HepG2 (cell line): ENCODE measurements around the gene ACADVL. TPM values are rescaled to one million over a fixed set of nuclear protein-coding genes. Genes with fewer than 3 reads are reported as not detected.

ENCODE experiments used
- AFF4 ChIP-seq: sonication (generic); formaldehyde crosslinking; IDR thresholded peaks from 2 replicates; pipeline ENCODE4 v1.4.0; 2020; ENCODE audit warnings: missing genetic modification reagents
- BRCA1 ChIP-seq: sonication (generic); formaldehyde crosslinking; IDR thresholded peaks from 2 replicates; pipeline ENCODE4 v1.4.0; 2020; ENCODE audit warnings: missing genetic modification reagents
- DNMT3B ChIP-seq: conservative IDR thresholded peaks from 2 replicates; pipeline ENCODE4 v1.6.1; 2016; ENCODE audit warnings: missing biosample characterization, control low read depth
- DRAP1 ChIP-seq: IDR thresholded peaks from 2 replicates; pipeline ENCODE4 v1.6.1; 2016; ENCODE audit warnings: missing genetic modification reagents, missing compliant biosample characterization
- EEA1 ChIP-seq: sonication (generic); formaldehyde crosslinking; IDR thresholded peaks from 2 replicates; pipeline ENCODE4 v1.5.1; 2020; ENCODE audit warnings: mild to moderate bottlenecking, missing genetic modification reagents, borderline replicate concordance
- ELF1 ChIP-seq: sonication (generic); formaldehyde crosslinking; IDR thresholded peaks from 2 replicates; pipeline ENCODE4 v1.4.0; 2020; ENCODE audit warnings: missing genetic modification reagents
- GLI4 ChIP-seq: sonication (generic); formaldehyde crosslinking; IDR thresholded peaks from 2 replicates; pipeline ENCODE4 v1.5.1; 2020; ENCODE audit warnings: missing genetic modification reagents, mild to moderate bottlenecking, moderate library complexity, borderline replicate concordance
- HOXA7 ChIP-seq: sonication (generic); formaldehyde crosslinking; IDR thresholded peaks from 2 replicates; pipeline ENCODE4 v1.8.1; 2022; ENCODE audit warnings: mild to moderate bottlenecking, missing genetic modification reagents, moderate library complexity
- JDP2 ChIP-seq: sonication (generic); formaldehyde crosslinking; IDR thresholded peaks from 2 replicates; pipeline ENCODE4 v1.8.1; 2022; ENCODE audit warnings: missing genetic modification reagents, borderline replicate concordance
- KAT2B ChIP-seq: fragments of 150-350 bp; IDR thresholded peaks from 2 replicates; pipeline ENCODE4 v1.6.1; 2014; ENCODE audit warnings: low read depth, low read length, borderline replicate concordance
- MNT ChIP-seq: fragments of 450-650 bp; IDR thresholded peaks from 2 replicates; pipeline ENCODE4 v1.6.1; 2016
- MXD3 ChIP-seq: IDR thresholded peaks from 2 replicates; pipeline ENCODE4 v1.6.1; 2016; ENCODE audit warnings: mild to moderate bottlenecking, missing biosample characterization, missing genetic modification reagents
- MZF1 ChIP-seq: sonication (generic); formaldehyde crosslinking; IDR thresholded peaks from 2 replicates; pipeline ENCODE4 v1.8.1; 2023; ENCODE audit warnings: mild to moderate bottlenecking, missing genetic modification reagents, borderline replicate concordance
- NAIF1 ChIP-seq: sonication (generic); formaldehyde crosslinking; IDR thresholded peaks from 2 replicates; pipeline ENCODE4 v1.5.0; 2020; ENCODE audit warnings: mild to moderate bottlenecking, missing genetic modification reagents, borderline replicate concordance
- NONO ChIP-seq, 2 experiments: fragments of 450-650 bp in 1 of 2; sonication (generic) in 1 of 2; formaldehyde crosslinking in 1 of 2; IDR thresholded peaks in 1 of 2; conservative IDR thresholded peaks in 1 of 2; 2 replicates each; pipeline versions ENCODE4 v1.6.1 to v1.8.0; 2017 to 2022; ENCODE audit warnings: mild to moderate bottlenecking in 1 of 2, missing genetic modification reagents in 1 of 2, moderate library complexity in 1 of 2
- PRMT3 ChIP-seq: sonication (generic); formaldehyde crosslinking; IDR thresholded peaks from 2 replicates; pipeline ENCODE4 v1.8.1; 2022; ENCODE audit warnings: low read depth, mild to moderate bottlenecking, moderate library complexity, missing genetic modification reagents, borderline replicate concordance
- SYNCRIP ChIP-seq: fragments of 200-400 bp; formaldehyde crosslinking; IDR thresholded peaks from 2 replicates; pipeline ENCODE4 v1.6.1; 2018; ENCODE audit warnings: mild to moderate bottlenecking, low read depth, low read length; ENCODE audit not compliant: insufficient read depth
- TGIF2 ChIP-seq: IDR thresholded peaks from 2 replicates; pipeline ENCODE4 v1.6.1; 2016; ENCODE audit warnings: control low read depth, missing compliant biosample characterization
- ZNF143 ChIP-seq: sonication (generic); formaldehyde crosslinking; IDR thresholded peaks from 2 replicates; pipeline ENCODE4 v1.4.0; 2020; ENCODE audit warnings: missing genetic modification reagents
- ZNF275 ChIP-seq: sonication (generic); formaldehyde crosslinking; IDR thresholded peaks from 2 replicates; pipeline ENCODE4 v1.8.0; 2022; ENCODE audit warnings: missing genetic modification reagents, mild to moderate bottlenecking, inconsistent platforms, borderline replicate concordance
- ZNF720 ChIP-seq: sonication (generic); formaldehyde crosslinking; IDR thresholded peaks from 2 replicates; pipeline ENCODE4 v1.4.0; 2020; ENCODE audit warnings: missing genetic modification reagents
- polyA plus RNA-seq, 8 experiments: library from polyadenylated mRNA; depleted of rRNA in 3 of 8; stranded (reverse) in 7 of 8; unstranded in 1 of 8; fragments of >200 nt; fragmentation: Illumina TruSeq in 4 of 8; extraction: Trizol in 4 of 8; gene quantifications; 2 replicates each; pipeline versions ENCODE4 v1.2.1 to v1.2.3, GENCODE V29; 2011 to 2016; ENCODE audit warnings: low read depth in 4 of 8, missing spikeins in 1 of 8, mixed read lengths in 1 of 8; ENCODE audit not compliant: insufficient read depth in 1 of 8
- total RNA-seq, 5 experiments: library from RNA; depleted of rRNA; stranded (reverse); fragments of >200 nt; fragmentation: Illumina TruSeq; extraction: Trizol; gene quantifications; 2 replicates each; pipeline ENCODE4 v1.2.3, GENCODE V29; 2016; ENCODE audit warnings: low read depth in 1 of 5

Gene ACADVL
- total and polyA plus RNA-seq, 2 of the 13 experiments (the other 11 are each of a cell fraction or from before 2014, with no cell fraction given): 219 to 412 TPM

DNA sequence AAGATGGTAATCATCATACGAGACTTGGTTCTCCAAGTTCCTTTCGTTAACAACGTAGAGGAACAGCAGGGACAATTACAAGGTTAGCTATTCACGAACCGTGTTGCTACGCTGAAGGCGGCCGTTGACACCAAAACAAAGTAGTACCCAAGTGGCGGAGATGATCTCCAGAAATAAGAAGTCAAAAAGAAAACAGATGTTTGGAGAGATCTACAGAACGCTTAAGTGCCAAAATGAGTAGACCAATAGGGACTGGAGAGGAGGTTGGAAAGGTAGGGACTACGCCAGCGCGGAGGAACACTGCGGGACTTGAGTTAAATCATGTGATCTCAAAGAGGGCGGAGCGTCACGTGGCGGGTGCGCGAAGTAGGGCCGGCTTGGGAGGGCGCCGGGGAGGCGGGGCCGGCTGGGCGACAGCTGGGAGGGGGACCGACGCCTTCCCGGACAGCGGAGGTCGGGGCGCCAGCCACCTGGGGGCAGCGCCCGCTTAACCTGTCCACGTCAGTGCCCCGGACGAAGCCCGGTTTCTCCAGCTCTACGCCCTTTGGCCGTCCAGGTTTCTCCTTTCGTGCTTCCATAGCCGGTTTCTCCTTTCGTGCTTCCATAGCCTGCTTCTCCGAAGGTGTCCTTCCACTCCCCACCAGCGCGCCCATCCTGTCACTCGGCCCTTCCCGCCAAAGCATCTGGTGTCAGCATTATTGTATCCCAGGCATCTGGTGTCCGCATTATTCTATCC is 23.1 kb downstream of the ACADVL start (continued):
- TF ChIP-seq MNT (peak; percentile 76), AFF4 (CRISPR knock-in tag) (peak; percentile 71; the same call in 1 of the 2 replicates), SYNCRIP (no peak), ELF1 (peak; percentile 53; the same call in 1 of the 2 replicates), GLI4 (no peak), JDP2 (CRISPR knock-in tag) (no peak; the same call in 1 of the 2 replicates), MZF1 (CRISPR knock-in tag) (no peak), DNMT3B (CRISPR knock-in tag) (peak; percentile 87), HOXA7 (CRISPR knock-in tag) (no peak), ZNF275 (CRISPR knock-in tag) (peak; percentile 25; the same call in 1 of the 2 replicates), KAT2B (no peak), NAIF1 (CRISPR knock-in tag) (peak; percentile 100), EEA1 (CRISPR knock-in tag) (0 out of 2 replicates have a peak, but pooled peaks have one; percentile 36), MXD3 (CRISPR knock-in tag) (peak; percentile 91; the same call in 1 of the 2 replicates), ZNF143 (CRISPR knock-in tag) (peak; percentile 75), DRAP1 (CRISPR knock-in tag) (peak; percentile 38; the same call in 1 of the 2 replicates), NONO (IDR thresholded peaks at IDR 0.05) (no peak), NONO (CRISPR knock-in tag; conservative IDR thresholded peaks at IDR 0.05) (peak; percentile 69; the same call in 1 of the 2 replicates), PRMT3 (CRISPR knock-in tag) (no peak), BRCA1 (CRISPR knock-in tag) (no peak), ZNF720 (CRISPR knock-in tag) (no peak), TGIF2 (CRISPR knock-in tag) (peak; percentile 95)
